Daoy (cell line): ENCODE data around the gene PEX11G. TPM values are rescaled to one million over a fixed set of nuclear protein-coding genes. Genes with fewer than 3 reads are reported as not detected.

Experiments used
- DNase-seq: peaks from one replicate; pipeline ENCODE4 v3.0.0-alpha.2; 2015; ENCODE audit warnings: low read depth
- total RNA-seq: library from RNA; depleted of rRNA; stranded (reverse); fragments of >200 nt; shearing (Covaris generic); gene quantifications from 2 replicates; pipeline ENCODE4 v1.2.3, GENCODE V29; 2014

PEX11G gene
- total RNA-seq, 1 experiment from 2014 or later = 1.0 TPM

DNA sequence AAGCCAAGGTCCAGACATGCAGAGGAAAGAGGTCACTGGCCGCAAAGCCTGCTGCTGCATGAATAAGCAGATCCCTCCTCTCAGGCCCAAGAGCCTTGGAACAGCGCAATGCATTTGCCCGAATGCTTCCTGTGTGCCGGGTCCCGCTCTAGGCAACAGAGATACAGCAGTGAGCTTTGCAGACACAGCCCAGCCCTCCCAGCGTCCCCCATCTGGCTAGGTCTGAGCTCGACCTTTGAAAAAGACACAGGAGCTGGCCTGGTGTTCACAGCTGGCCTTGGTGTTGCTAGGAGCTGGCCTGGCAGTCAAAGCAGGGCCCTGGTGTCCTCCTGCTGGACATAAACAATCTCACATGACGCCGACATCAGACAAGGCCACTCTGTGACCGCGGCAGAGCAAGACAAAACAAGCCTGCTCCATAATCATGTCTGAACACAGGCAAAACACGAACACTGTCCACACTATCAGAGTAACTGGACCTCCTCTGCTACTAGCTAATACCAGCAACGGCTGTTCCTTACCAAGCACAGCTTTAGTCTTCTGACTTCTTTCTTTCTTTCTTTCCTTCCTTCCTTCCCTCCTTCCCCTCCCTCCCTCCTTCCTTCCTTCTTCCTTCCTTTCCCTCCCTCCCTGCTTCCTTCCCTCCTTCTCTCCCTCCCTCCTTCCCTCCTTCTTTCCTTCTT, 5.7 kb upstream of the PEX11G start:
- no peak for DNase-seq

DNA sequence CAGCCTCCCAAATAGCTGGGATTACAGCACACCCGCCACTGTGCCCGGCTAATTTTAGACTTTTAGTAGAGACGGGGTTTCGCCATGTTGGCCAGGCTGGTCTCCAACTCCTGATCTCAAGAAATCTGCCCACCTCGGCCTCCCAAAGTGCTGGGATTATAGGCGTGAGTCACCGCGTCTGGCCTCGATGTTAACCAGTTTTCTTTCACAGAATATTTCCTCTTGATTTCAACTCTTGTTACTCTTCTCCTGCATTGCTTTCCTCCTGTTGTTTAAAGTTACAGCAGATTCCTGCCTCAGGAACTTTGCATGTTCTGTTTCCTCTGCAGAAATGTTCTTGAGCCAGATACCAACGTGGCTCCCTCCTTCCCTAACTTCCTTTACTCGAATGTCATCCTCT, 3.7 kb upstream of the PEX11G start:
- peak; percentile 59 for DNase-seq

DNA sequence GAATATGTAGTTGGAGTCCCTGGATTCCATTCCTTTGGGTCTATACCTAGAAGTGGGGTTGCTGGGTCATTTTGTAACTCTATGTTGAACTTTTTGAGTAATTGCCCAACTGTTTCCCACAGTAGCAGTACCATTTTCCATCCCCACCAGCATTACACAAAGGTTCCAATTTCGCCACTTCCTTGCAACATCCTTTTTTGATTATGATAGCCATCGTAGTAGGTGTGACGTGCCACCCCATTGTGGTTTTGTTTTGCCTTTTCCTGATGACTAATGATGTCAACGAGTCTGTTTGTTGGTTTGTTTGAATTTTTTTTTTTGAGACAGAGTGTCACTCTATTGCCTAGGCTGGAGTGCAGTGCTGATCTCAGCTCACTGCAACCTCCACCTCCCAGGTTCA, 3.3 kb upstream of the PEX11G start:
- DNase-seq = peak; percentile 48

DNA sequence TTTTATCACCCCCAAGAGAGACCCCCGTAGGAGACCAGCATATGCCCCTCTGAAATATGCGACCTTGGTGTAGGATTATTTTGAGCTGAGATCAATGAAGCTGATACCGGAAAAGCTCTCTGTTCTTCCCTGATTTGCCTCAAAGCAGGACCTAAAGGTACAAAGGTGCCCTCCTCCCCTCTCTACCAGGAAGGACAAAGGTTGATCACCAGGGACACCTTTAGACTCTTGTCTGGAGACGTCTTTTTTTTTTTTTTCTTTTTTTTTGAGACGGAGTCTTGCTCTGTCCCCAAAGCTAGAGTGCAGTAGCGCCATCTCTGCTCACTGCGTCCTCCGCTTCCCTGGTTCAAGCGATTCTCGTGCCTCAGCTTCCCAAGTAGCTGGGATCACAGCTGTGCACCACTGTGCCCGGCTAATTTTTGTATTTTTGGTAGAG, 792 bp upstream of the PEX11G start:
- DNase-seq = no peak

DNA sequence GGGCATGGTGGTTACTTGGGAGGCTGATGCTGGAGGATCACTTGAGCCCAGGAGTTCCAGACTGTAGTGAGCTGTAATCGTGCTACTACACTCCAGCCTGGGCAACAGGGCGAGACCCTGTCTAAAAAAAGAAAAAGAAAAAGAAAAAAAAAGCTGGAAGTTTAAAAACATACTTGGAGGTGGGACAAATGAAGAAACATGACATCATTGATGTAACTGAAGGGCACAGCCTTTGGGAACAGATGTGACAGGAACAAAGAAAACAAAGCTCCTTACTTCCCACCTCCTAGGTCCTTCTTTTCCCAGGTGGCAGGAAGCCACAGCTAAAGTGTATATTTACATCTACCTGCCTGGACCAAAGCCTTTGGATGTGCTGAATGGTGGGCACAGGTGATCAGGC, 1.9 kb downstream of the PEX11G start:
- no peak for DNase-seq

DNA sequence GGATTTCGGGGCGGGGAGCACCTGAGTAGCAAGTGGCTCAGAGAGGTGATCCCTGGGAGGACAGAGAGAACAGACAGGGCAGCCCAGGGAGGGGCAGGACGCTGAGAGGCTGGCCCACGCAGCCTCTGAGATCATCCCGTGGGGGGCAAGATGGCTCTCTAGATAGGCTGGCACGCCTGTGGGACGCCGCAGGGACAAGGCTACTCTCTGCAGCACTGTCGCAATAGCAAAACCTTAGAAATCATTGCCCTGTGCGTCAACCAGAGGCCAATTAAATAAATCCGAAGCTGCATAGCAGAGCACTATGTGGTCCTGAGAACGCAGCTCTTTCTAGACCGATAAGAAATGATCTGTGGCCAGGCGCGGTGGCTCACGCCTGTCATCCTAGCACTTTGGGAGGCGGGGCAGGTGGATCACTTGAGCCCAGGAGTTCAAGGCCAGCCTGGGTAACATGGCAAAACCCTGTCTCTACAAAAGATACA, 5.1 kb downstream of the PEX11G start:
- no peak for DNase-seq

DNA sequence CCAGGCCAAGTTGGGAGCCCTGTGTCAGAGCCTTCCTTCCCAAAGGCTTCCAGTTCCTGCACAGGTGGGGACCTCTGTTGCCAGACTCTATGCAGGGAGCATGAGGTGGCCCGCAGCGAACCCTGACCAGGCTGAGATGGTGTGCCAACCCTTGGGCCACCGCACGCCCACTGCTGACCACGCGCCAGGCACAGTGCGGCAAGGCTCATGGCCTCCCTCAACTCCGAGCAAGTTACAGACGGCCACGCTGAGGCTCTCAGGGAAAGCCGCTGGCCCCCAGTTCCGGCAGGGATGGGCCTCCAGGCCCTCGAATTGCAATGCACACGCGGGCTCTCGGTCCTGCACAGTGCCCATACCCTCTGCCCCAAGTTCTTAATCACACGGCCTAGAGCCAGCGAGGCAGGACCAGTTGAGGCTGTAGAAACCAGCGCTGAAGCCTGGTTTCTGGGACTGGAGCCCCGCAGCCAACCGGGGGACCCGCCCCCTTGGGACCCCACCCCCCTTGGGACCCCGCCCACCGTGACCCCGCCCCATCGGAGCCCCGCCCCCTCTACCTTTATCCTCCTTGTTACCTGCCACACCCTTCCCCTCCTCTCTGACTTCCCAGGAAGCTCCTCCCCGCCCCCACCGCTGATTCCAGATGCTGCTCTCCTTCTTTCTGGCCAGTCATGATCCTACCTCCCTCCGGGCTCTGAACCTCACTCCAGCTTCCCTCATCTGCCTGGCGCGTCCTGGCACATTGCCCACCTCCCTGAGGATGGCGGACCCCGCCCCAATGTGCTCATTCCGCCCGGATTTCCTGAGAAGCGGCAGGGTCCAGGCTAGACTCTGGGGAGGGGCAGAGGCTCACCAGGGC, 6.0 kb downstream of the PEX11G start:
- DNase-seq = peak; percentile 44

DNA sequence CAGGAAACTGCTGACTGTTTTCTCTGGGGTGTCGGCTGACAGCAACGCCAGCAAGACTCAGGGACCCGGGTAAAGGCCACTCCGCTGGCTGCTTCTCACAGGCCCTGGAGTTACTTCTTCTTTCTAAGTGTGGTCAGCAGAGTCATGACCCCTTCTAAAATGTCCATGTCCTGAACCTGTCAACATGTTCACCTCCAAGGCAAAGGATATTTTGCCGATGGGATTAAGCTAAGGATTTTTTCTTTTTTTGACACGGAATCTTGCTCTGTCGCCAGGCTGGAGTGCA, 7.9 kb downstream of the PEX11G start:
- no peak for DNase-seq

DNA sequence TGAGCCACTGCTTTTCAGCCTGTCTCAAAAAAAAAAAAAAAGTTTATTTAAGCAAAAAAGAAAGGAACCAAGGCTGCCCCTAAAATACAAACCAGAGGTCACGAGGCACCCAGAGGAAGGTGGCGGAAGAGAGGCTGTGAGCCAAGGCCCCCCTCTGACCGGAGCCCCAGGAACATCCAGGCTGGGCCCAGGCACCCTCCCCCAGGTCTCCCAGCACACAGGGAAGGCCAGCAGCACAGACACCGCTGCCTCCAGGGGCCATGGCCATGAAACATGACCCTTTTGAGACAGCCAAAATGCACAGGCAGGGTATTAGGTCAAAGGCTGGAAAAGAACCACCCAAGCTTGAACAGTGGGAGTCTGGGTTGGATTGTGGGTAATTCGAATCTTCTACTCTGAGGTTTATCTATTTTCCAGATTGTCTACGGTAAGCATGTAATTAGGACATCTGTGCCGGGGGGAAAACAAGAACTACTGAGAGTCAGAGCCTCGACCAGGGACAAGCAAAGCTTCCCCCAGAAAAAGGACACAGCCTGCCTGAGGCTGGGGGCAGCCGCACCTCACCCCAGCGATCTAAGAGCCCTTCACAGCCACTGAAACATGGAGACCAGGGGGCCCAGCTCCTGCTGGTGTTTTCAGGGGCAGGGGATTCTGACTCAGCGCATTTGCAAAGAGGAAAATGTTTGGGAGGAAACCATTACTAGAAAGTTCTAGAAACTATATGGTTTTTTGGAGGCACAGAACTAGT, 8.4 kb downstream of the PEX11G start:
- no peak for DNase-seq

DNA sequence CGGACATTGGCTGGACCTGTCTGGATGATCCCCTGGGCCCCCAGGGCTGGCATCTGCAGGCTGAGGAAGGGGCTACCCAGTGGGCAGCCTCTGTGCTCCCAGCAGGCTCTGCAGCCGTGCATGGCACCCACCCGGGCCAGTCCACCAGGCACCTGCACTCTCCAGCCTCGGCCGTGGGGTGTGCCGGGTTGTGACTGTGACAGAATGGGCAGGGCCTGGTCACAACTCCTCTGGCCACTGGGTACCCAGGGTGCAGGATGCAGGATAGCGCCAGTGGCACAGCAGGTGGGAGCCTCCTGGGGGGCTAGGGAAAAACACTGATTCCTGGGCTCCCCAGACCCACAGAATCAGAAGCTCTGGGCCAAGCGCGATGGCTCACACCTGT, 10.0 kb downstream of the PEX11G start:
- no peak for DNase-seq

DNA sequence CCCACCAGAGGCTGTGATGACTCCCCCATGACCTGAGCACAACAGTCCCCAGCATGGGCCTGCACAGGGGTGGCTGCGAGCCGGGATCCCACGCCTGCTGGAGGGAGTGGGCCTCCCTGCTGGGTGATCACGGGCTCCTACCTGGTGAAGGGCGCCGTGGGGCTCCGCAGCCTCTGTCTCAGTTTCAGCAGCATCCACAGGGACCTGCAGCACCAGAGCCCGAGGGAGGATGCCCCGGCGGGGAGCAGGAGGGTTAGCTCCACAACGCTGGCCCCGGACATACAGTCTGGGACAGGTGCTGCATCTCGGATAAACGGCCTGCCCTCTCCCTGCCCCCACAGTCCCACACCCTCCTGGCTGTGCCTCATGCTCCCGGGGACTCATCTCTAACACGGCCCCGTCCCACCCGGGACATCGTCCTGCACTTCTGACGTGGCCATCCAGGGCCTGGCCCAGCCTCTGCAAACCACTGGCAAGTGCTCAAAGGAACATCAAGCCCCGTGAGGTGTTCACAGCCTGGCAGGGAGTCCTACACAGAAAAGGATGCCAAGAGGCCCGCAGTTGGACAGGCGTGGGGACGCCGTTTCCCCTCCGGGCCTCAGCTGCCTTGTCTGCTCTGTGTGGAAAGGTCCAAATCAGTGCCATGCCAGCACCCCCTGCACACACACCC, 10.5 kb downstream of the PEX11G start:
- DNase-seq = no peak

DNA sequence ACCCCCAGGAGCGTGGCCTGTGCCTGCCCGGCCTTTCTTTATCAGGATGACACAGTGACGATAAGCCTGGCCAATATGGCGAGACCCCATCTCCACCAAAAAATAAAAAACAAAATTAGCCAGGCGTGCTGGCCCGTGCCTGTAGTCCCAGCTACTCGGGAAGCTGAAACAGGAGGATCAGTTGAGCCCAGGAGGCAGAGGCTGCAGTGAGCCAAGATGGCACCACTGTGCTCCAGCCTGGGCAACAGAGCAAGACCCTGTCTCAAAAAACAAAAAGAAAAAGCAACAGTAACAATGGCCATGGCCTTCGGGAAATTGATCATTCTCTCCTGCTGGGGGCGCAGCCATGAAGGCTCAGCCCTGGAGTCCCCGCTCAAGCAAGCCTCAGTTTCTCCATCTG, 11.1 kb downstream of the PEX11G start:
- no peak for DNase-seq

DNA sequence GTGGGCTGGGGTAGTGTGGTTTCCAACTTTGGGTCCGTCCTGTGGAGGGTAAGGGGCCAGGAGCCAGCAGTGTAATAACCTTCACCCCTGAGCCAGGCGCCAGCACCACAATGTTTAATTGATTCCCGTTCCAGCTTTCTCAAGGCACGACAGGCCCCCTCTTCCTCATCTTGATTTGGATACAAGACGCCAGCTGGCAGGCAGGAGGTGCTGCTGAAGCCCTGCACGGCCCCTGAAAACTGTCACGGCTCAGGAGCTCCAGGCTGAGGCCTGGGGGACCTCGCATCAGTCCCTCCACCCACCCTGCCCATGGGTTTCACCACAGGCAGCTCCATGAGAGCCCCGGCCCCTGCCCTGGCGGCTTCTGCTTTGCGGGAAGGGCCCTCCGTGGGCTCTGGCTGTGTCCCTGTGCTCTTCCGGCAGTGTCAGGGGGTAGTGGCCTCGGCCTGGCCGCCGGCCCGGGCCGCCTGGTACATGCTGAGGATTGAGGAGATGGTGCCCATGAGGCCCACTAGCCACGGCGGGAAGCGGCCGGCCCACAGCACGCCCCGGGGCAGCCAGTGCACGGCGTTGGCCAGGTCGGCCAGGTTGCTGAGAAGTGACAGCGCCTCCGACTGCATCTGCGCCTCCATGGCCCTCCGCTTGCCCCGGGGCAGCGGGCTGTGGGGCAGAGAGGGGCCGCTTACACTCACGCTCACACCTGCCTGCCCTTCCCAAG, 11.9 kb downstream of the PEX11G start:
- DNase-seq = no peak

DNA sequence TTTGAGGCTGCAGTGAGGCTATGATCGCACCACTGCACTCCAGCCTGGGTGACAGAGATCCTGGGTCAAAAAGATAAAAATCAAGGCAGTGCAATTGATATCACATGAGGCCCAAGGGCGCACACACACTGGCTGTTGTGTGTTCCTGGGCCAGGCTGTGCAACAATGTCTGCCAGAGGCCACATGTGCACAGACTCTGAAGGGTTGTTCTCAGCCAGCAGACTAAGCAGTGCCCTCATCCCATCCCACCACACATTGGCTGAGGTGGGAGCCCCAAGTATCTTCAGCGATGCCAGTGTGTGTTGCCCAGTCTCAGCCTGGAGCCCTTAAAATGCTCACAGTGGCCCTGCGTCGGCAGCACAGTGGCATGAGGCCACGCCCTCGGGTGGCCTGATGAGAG, 12.6 kb downstream of the PEX11G start:
- no peak for DNase-seq

DNA sequence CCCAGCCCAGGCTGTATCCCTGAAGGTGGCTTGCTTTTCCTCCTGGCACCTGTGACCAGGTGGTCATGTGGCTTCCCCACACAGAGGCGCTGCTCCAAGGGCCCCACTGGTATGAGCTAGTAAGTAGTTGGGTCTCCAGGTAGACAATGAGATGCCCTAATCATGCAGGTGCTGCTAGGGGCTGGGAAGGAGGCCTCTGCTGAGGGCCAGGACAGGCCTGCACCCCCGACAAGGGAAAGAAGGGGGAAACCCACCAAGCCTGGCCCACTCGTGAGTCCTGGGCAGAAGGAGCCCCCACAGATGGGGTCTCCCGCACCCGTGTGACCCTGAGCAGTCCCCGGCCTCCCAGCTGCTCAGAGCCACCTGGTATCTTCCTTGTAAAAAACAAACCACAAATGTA, 13.2 kb downstream of the PEX11G start:
- DNase-seq = no peak

DNA sequence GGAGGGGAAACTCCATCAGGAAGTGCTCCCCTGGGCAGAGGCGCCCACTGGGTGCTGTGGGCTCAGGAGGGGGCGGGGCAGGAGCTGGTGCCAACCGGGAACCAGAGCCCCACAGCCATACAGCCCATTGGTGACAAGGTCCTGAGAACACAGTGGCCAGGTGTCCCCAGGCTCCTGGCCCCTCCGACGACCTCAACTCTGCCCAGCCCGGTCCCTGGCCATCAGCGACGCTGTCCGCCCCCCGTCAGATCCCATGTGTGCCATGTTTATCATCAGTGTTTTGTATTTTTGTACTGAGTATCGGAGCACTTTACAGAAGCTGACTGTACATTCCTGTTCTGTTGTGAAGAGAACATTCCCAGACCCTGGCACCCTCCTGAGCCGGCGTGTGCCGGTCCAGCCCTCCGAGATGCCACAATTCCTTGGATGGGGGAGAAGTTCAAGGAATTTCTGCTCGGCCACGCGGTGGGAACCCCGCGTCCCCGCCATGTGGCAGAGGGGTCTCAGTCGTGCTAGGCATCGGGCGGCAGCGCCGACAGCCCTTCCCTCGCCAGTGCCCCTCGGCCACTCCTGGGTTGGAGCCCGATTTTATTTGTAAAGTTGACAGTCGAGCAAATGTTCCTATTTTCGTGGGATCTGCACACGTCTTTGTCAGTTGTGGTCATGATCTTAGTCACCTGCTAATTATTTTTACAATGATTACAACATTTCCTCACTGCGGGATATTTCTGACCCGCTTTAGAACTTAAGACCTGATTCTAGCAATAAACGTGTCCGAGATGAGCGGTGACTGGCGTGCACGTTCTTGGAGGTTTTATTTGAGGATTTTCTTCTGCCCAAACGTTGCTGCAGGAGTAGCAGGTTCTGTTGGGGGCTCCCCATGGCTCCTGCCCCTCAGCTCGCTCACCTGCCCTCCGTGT, 16.9 kb downstream of the PEX11G start:
- DNase-seq = no peak

DNA sequence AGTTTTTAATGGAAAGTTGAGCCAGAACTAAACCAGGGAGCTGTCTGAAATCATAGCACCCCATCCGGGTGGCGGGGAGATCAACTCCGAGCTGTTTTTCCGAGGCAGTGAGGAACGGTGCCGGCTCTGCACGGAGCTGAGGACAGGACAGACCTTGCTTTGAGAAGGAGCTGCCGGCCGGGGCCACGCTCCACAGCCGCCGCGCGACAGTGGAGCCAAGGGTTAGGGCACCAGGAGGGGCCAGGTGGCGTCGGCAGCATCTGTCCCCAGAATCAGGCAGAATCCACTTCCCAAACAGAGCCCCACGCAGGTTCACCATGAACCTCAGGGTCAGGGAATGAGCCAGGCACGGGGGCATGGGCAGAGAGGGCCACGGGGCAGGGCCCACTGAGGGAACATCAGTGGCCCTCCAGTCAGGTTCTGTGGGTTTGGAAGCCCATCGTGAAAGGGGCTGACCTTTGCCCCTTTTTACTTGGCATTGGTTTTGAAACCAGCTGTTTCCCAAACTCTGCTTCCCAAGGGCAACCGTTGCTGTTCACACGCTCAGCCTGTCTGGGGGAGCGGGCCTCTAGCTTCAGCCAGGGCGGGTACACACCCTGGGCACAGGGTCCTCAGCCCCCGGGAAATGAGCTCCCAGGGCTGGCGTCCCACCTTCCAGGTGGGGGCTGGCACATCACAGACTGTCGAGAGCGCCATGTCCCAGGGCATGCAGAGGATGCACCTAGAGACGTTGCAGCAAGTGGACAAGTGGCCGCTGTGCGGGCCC, 18.1 kb downstream of the PEX11G start:
- no peak for DNase-seq

DNA sequence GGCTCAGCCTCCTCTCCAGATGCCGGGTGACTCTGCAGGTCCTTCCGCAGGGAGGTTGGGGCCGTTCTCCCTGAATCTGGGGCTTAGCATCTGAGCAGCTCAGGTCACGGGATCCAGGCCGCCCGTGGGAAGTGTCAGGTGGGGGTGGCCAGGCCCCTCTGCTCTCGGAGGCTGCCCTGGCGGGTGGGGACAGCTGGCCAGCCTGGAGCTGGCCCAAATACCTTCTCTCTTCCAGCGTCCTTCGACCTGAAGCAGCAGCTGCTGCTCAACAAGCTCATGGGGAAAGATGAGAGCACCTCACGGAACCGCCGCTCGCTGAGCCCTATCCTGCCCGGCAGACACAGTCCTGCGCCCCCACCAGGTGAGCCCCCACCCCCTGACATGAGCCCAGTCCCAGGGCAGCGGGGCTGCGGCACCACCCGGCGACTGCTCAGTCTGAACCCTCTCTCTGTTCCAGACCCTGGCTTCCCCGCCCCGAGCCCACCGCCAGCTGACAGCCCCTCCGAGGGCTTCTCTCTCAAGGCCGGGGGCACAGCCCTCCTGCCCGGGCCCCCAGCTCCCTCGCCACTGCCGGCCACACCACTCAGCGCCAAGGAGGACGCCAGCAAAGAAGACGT, 19.1 kb downstream of the PEX11G start:
- DNase-seq = no peak

DNA sequence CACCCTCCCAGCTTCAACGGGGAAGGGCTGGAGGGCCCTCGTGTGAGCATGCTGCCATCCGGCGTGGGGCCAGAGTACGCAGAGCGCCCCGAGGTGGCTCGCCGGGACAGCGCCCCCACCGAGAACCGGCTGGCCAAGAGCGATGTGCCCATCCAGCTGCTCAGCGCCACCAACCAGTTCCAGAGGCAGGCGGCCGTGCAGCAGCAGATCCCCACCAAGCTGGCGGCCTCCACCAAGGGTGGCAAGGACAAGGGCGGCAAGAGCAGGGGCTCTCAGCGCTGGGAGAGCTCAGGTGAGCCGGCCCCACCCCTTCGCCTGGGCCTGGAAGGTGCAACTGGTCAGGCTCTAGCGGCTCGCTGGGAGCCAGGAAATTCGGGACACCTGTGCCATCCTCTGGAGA, 20.0 kb downstream of the PEX11G start:
- DNase-seq = no peak
